ES-I3 (cell line): ENCODE measurements around the gene UBA1.
"Not testable (repeated sequence)": the region's sequence is repeated elsewhere in the genome, so short reads cannot be mapped to it uniquely, and the experiment has no call there.

Experiments
- H3K36me3 ChIP-seq: 2 replicates; pipeline ENCODE4 v1.6.1; 2013; ENCODE audit warnings: mild to moderate bottlenecking, low read length, control low read depth, moderate library complexity; ENCODE audit not compliant: insufficient read depth
- H3K4me1 ChIP-seq: 2 replicates; pipeline ENCODE4 v1.6.1; 2013; ENCODE audit warnings: mild to moderate bottlenecking, control low read depth, low read length; ENCODE audit not compliant: insufficient read depth
- H3K9ac ChIP-seq: 2 replicates; pipeline ENCODE4 v1.6.1; 2013; ENCODE audit warnings: low read depth, mild to moderate bottlenecking, low read length, moderate library complexity
- H3K9me3 ChIP-seq: 2 replicates; pipeline ENCODE4 v1.6.1; 2013; ENCODE audit warnings: mild to moderate bottlenecking, low read length, moderate library complexity; ENCODE audit not compliant: control insufficient read depth, insufficient read depth

UBA1 gene

GRCh38 chrX:47247206-47247998 is 53.8 kb downstream of the UBA1 start:
- no peaks in the 10 kb centered on the region for H3K9me3 ChIP-seq
- peaks cover 28% of the 10 kb centered on the region; the same call in 1 of the 2 replicates for H3K36me3 ChIP-seq

GRCh38 chrX:47247999-47248320 is 54.3 kb downstream of the UBA1 start:
- Histone ChIP-seq H3K9me3 (no peaks in the 10 kb centered on the region), H3K4me1 (no peaks in the 10 kb centered on the region), H3K36me3 (peaks cover 25% of the 10 kb centered on the region; the same call in 1 of the 2 replicates), H3K9ac (no peak overlapping the region)

More at GRCh38 chrX:47247206-47247998, 53.8 kb downstream of the UBA1 start:
- Histone ChIP-seq H3K4me1 (no peaks in the 10 kb centered on the region), H3K9ac (no peak overlapping the region)

- no peak overlapping the region for H3K9ac ChIP-seq
- H3K36me3 ChIP-seq, result peaks cover 24% of the 10 kb centered on the region; the same call in 1 of the 2 replicates
- H3K9me3 ChIP-seq, result no peaks in the 10 kb centered on the region
- no peaks in the 10 kb centered on the region for H3K4me1 ChIP-seq
Observed at GRCh38 chrX:47248576-47248975, 54.9 kb downstream of the UBA1 start.

GRCh38 chrX:47250017-47250347 is 56.4 kb downstream of the UBA1 start:
- H3K9me3 ChIP-seq, result no peaks in the 10 kb centered on the region
- H3K9ac ChIP-seq, result no peak overlapping the region
- H3K4me1 ChIP-seq, result no peaks in the 10 kb centered on the region
- peaks cover 13% of the 10 kb centered on the region; the same call in 1 of the 2 replicates for H3K36me3 ChIP-seq

GRCh38 chrX:47257620-47258019 is 64.0 kb downstream of the UBA1 start:
- H3K9me3 ChIP-seq, H3K9ac ChIP-seq, H3K4me1 ChIP-seq, H3K36me3 ChIP-seq: not testable (repeated sequence)
